Measurements from ENCODE around the gene MUC5AC.

MUC5AC gene

GRCh38 chr11:1157645-1158591 is at the start of gene MUC5AC:
Gene MUC5AC, plus strand, starts transcription at chr11:1157953. Its CDS starts 47 bp downstream, at chr11:1158000.
- DNase-seq: no peak
- in situ Hi-C loops (cut with HindIII; ENCODE audit: low pct_ligation_motif_present, low sequenced_read_pairs): no loop called here
- no peaks in the 10 kb centered on the region for H3K36me3 ChIP-seq (replicated peaks)
- H3K27ac ChIP-seq: no peak within 1 kb of the TSS
- no peak within 1 kb of the TSS for H3K4me3 ChIP-seq (ENCODE audit: low read depth, low read length)
- no peaks in the 10 kb centered on the region for H3K27me3 ChIP-seq (replicated peaks)
- TF ChIP-seq CTCF (IDR thresholded peaks at IDR 0.05; ENCODE audit: low read depth, low read length, missing control alignments): no peak

DNA sequence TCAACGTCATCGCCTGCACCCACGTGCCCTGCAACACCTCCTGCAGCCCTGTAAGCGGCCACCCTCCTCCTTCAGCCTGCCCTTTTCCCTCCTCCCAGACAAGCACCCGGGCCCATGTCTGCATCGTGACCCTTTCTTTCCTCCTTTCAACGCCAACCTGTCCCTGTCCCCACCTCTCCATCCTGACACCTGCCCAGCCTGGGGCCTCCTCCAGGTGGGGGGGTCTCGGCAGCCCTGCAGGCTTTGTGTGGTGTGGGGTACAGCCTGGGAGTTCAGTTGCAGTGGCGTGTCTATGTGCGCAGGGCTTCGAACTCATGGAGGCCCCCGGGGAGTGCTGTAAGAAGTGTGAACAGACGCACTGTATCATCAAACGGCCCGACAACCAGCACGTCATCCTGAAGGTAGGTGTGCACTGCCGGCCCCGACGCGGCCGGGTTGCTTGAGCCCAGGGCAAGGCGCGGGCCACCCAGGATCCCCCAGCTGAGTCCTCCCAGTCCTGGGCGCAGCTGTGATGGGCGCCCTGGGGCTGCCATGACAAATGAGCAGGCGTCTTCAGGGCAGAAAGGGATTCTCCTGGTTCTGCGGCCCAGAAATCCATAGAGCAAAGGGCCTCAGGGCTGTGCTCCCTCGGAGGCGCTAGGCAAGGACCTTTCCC is 49.4 kb upstream of the MUC5AC start:
- H3K36me3 ChIP-seq (replicated peaks): no peaks in the 10 kb centered on the region
- no peak for DNase-seq
- no peak overlapping the region for H3K27ac ChIP-seq
- in situ Hi-C loops (cut with HindIII; ENCODE audit: low pct_ligation_motif_present, low sequenced_read_pairs): no loop called here
- no peak for TF ChIP-seq CTCF (IDR thresholded peaks at IDR 0.05; ENCODE audit: low read depth, low read length, missing control alignments)
- H3K4me3 ChIP-seq (ENCODE audit: low read depth, low read length): no peak overlapping the region
- H3K27me3 ChIP-seq (replicated peaks): no peaks in the 10 kb centered on the region

GRCh38 chr11:1109101-1109917 is 48.4 kb upstream of the MUC5AC start:
- DNase-seq: no peak
- H3K27ac ChIP-seq: no peak overlapping the region
- H3K36me3 ChIP-seq (replicated peaks): no peaks in the 10 kb centered on the region
- no peak for TF ChIP-seq CTCF (IDR thresholded peaks at IDR 0.05; ENCODE audit: low read depth, low read length, missing control alignments)
- in situ Hi-C loops (cut with HindIII; ENCODE audit: low pct_ligation_motif_present, low sequenced_read_pairs): no loop called here
- H3K4me3 ChIP-seq (ENCODE audit: low read depth, low read length): no peak overlapping the region
- no peaks in the 10 kb centered on the region for H3K27me3 ChIP-seq (replicated peaks)

- Histone ChIP-seq H3K4me3 (ENCODE audit: low read depth, low read length) (no peak overlapping the region), H3K27ac (no peak overlapping the region), H3K27me3 (replicated peaks) (no peaks in the 10 kb centered on the region), H3K36me3 (replicated peaks) (no peaks in the 10 kb centered on the region)
- TF ChIP-seq CTCF (IDR thresholded peaks at IDR 0.05; ENCODE audit: low read depth, low read length, missing control alignments): no peak
- no peak for DNase-seq
- in situ Hi-C loops (cut with HindIII; ENCODE audit: low pct_ligation_motif_present, low sequenced_read_pairs): no loop called here
Measured at GRCh38 chr11:1109918-1110705, 47.6 kb upstream of the MUC5AC start.

GRCh38 chr11:1111545-1112212 is 46.1 kb upstream of the MUC5AC start:
- TF ChIP-seq CTCF (IDR thresholded peaks at IDR 0.05; ENCODE audit: low read depth, low read length, missing control alignments): no peak
- H3K36me3 ChIP-seq (replicated peaks): no peaks in the 10 kb centered on the region
- no peaks in the 10 kb centered on the region for H3K27me3 ChIP-seq (replicated peaks)
- no peak overlapping the region for H3K4me3 ChIP-seq (ENCODE audit: low read depth, low read length)
- no peak for DNase-seq
- H3K27ac ChIP-seq: no peak overlapping the region
- in situ Hi-C loops (cut with HindIII; ENCODE audit: low pct_ligation_motif_present, low sequenced_read_pairs): no loop called here

Measured in brain microvascular endothelial cell (primary cell).